Activated naive CD4-positive, alpha-beta T cell treated with anti-CD3 and anti-CD28 coated beads, Interleukin-2, amount 10 ng/mL, durations not matched to agents 7 days and 5 days (primary cell): ENCODE data around the gene TTC36.
"Not testable (repeated sequence)": the region's sequence is repeated elsewhere in the genome, so short reads cannot be mapped to it uniquely, and the experiment has no call there.

ENCODE experiments used
- CTCF ChIA-PET: fragments of 350-600 bp; sonication (Branson Sonifier 250); formaldehyde crosslinking; loops from one replicate; lab custom pipeline; 2021; ENCODE audit warnings: antibody characterized with exemption; lab: Charles Lee
- DNase-seq: peaks from one replicate; pipeline ENCODE4 v3.0.0-alpha.2; 2020
- H3K27ac Mint-ChIP-seq: one replicate; pipeline ENCODE4 v1.8.0; 2021; ENCODE audit warnings: mild to moderate bottlenecking, moderate library complexity, mixed read lengths
- H3K27me3 Mint-ChIP-seq: one replicate; pipeline ENCODE4 v1.8.0; 2021; ENCODE audit warnings: mild to moderate bottlenecking, mixed read lengths
- H3K36me3 Mint-ChIP-seq: one replicate; pipeline ENCODE4 v1.8.0; 2021; ENCODE audit warnings: mixed read lengths
- H3K4me1 Mint-ChIP-seq: one replicate; pipeline ENCODE4 v1.8.0; 2021; ENCODE audit warnings: mixed read lengths
- H3K4me3 Mint-ChIP-seq: one replicate; pipeline ENCODE4 v1.8.0; 2021; ENCODE audit warnings: mild to moderate bottlenecking, moderate library complexity, mixed read lengths
- H3K9me3 Mint-ChIP-seq: one replicate; pipeline ENCODE4 v1.8.0; 2021; ENCODE audit warnings: mixed read lengths

The TTC36 gene

GRCh38 chr11:118527109-118527508, at the start of gene TTC36:
TTC36 (plus strand) TSS chr11:118527474; CDS start chr11:118527495, 21 bp downstream.
- Mint-ChIP-seq H3K36me3 (peaks cover 24% of the 10 kb centered on the region), H3K27ac (peak within 1 kb of the TSS; percentile 60), H3K27me3 (no peaks in the 10 kb centered on the region), H3K4me1 (peaks cover 27% of the 10 kb centered on the region), H3K9me3 (no peaks in the 10 kb centered on the region), H3K4me3 (no peak within 1 kb of the TSS)
- DNase-seq, result no peak
- CTCF ChIA-PET, result interaction anchor here (1.1 kb wide), 1 partner anchor 44 kb away, joined by 3 read pairs; no protein-coding TSS in a partner anchor

DNA sequence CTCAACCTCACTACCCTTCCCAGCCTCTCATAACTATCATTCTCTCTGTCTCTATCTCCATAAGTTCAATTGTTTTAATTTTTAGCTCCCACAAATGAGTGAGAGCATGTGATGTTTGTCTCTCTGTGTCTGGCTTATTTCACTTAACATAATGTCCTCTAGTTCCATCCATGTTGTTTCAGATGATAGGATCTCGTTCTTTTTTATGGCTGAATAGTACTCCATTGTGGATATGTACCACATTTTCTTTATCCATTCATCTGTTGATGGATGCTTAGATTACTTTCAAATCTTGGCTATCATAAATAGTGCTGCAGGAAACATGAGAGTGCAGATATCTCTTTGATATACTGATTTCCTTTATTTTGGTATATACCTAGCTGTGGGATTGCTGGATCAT, 46.0 kb upstream of the TTC36 start:
- CTCF ChIA-PET, DNase-seq, H3K4me1 Mint-ChIP-seq, H3K27me3 Mint-ChIP-seq, H3K9me3 Mint-ChIP-seq, H3K4me3 Mint-ChIP-seq: not testable (repeated sequence)
- Mint-ChIP-seq H3K27ac (peak overlapping the region; percentile 6), H3K36me3 (peaks cover 63% of the 10 kb centered on the region)

GRCh38 chr11:118484405-118484804, 42.9 kb upstream of the TTC36 start:
- DNase-seq, result no peak
- H3K9me3 Mint-ChIP-seq, result no peaks in the 10 kb centered on the region
- H3K36me3 Mint-ChIP-seq, result peaks cover 55% of the 10 kb centered on the region
- no peaks in the 10 kb centered on the region for H3K4me1 Mint-ChIP-seq
- H3K27me3 Mint-ChIP-seq, result no peaks in the 10 kb centered on the region
- H3K27ac Mint-ChIP-seq, result peak overlapping the region; percentile 3
- H3K4me3 Mint-ChIP-seq, result no peak overlapping the region
- CTCF ChIA-PET, result interaction anchor here (0.9 kb wide), 1 partner anchor 16 kb away, joined by 3 read pairs; no protein-coding TSS in a partner anchor

- DNase-seq, result no peak
- no peak overlapping the region for H3K4me3 Mint-ChIP-seq
- H3K36me3 Mint-ChIP-seq, result peaks cover 59% of the 10 kb centered on the region
- H3K9me3 Mint-ChIP-seq, result no peaks in the 10 kb centered on the region
- no peak overlapping the region for H3K27ac Mint-ChIP-seq
- H3K4me1 Mint-ChIP-seq, result no peaks in the 10 kb centered on the region
- H3K27me3 Mint-ChIP-seq, result no peaks in the 10 kb centered on the region
- CTCF ChIA-PET, result no interaction called here
Measured at GRCh38 chr11:118485273-118485672, 42.0 kb upstream of the TTC36 start.

- no peak overlapping the region for H3K4me3 Mint-ChIP-seq
- no peaks in the 10 kb centered on the region for H3K4me1 Mint-ChIP-seq
- peaks cover 50% of the 10 kb centered on the region for H3K36me3 Mint-ChIP-seq
- DNase-seq, result peak; percentile 86
- no peaks in the 10 kb centered on the region for H3K27me3 Mint-ChIP-seq
- H3K27ac Mint-ChIP-seq, result peak overlapping the region; percentile 0
- no peaks in the 10 kb centered on the region for H3K9me3 Mint-ChIP-seq
- CTCF ChIA-PET, result interaction anchor here (0.7 to 1.9 kb wide), 18 partner anchors 16 to 193 kb away, joined by 3 to 10 read pairs (median 4); partner anchors contain the start of gene UBE4A
Measured at GRCh38 chr11:118488480-118489109, 38.7 kb upstream of the TTC36 start.

DNA sequence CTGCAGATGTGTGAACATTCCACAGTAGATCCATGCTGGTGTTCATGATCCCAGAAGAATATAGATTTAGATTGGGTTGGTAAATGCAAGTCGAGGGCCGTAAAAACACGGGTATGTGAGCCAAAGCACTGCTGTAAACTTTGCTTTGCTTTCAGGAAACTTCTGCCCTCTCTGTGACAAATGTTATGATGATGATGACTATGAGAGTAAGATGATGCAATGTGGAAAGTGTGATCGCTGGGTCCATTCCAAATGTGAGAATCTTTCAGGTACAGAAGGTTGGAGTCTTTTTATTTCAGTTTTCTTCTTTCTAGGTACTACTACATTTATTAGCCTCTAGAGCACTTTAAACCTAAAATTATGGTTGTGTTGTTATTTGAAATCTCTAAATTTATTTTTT, 36.2 kb upstream of the TTC36 start:
- CTCF ChIA-PET, result interaction anchor here (0.9 to 1.8 kb wide), 2 partner anchors 117 to 138 kb away, joined by 3 to 5 read pairs; no protein-coding TSS in a partner anchor
- Mint-ChIP-seq H3K27me3 (no peaks in the 10 kb centered on the region), H3K9me3 (no peaks in the 10 kb centered on the region), H3K4me1 (no peaks in the 10 kb centered on the region), H3K4me3 (no peak overlapping the region), H3K36me3 (peaks cover 54% of the 10 kb centered on the region), H3K27ac (no peak overlapping the region)
- DNase-seq, result no peak

GRCh38 chr11:118497831-118498230, 29.4 kb upstream of the TTC36 start:
- Mint-ChIP-seq H3K27ac (no peak overlapping the region), H3K27me3 (no peaks in the 10 kb centered on the region), H3K36me3 (peaks cover 63% of the 10 kb centered on the region), H3K4me1 (no peaks in the 10 kb centered on the region), H3K4me3 (no peak overlapping the region), H3K9me3 (no peaks in the 10 kb centered on the region)
- no peak for DNase-seq
- CTCF ChIA-PET, result no interaction called here

DNA sequence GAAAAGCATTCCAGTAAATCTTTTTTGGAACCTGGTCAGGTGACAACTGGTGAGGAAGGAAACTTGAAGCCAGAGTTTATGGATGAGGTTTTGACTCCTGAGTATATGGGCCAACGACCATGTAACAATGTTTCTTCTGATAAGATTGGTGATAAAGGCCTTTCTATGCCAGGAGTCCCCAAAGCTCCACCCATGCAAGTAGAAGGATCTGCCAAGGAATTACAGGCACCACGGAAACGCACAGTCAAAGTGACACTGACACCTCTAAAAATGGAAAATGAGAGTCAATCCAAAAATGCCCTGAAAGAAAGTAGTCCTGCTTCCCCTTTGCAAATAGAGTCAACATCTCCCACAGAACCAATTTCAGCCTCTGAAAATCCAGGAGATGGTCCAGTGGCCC, 24.1 kb upstream of the TTC36 start:
- no peaks in the 10 kb centered on the region for H3K4me1 Mint-ChIP-seq
- DNase-seq, result no peak
- CTCF ChIA-PET, result no interaction called here
- H3K27ac Mint-ChIP-seq, result no peak overlapping the region
- no peaks in the 10 kb centered on the region for H3K9me3 Mint-ChIP-seq
- H3K36me3 Mint-ChIP-seq, result peaks cover 71% of the 10 kb centered on the region
- H3K4me3 Mint-ChIP-seq, result no peak overlapping the region
- no peaks in the 10 kb centered on the region for H3K27me3 Mint-ChIP-seq

DNA sequence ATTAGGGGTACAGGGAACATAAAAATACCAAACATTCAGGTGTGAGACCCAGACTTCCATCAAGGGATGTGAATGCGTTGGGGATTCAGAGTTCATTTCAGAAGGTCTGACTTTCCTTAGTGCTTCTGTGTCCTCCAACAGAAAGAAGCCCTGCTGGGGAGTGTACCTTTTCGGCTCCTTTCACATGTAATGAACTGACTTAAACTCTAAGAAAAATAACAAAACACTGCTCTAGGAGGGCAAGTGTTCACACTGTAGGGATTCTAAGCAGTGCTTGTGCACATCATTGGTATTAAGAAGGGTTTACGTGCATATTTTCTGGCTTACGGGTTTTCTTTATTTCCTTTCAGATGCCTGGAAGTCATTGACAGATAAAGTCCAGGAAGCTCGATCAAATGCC, 15.7 kb upstream of the TTC36 start:
- Mint-ChIP-seq H3K4me1 (peaks cover 8% of the 10 kb centered on the region), H3K36me3 (peaks cover 48% of the 10 kb centered on the region), H3K27me3 (no peaks in the 10 kb centered on the region), H3K27ac (no peak overlapping the region), H3K9me3 (no peaks in the 10 kb centered on the region), H3K4me3 (no peak overlapping the region)
- CTCF ChIA-PET, result no interaction called here
- no peak for DNase-seq

- Mint-ChIP-seq H3K27me3 (no peaks in the 10 kb centered on the region), H3K4me3 (no peak overlapping the region), H3K36me3 (peaks cover 49% of the 10 kb centered on the region), H3K4me1 (peaks cover 8% of the 10 kb centered on the region), H3K27ac (peak overlapping the region; percentile 79), H3K9me3 (no peaks in the 10 kb centered on the region)
- DNase-seq, result peak; percentile 27
- CTCF ChIA-PET, result no interaction called here
Measured at GRCh38 chr11:118514103-118514502, 13.2 kb upstream of the TTC36 start.

- Mint-ChIP-seq H3K4me3 (no peak overlapping the region), H3K36me3 (peaks cover 51% of the 10 kb centered on the region), H3K27ac (peak overlapping the region; percentile 20), H3K4me1 (peaks cover 2% of the 10 kb centered on the region), H3K9me3 (no peaks in the 10 kb centered on the region), H3K27me3 (no peaks in the 10 kb centered on the region)
- DNase-seq, result no peak
- CTCF ChIA-PET, result no interaction called here
Measured at GRCh38 chr11:118519549-118519948, 7.7 kb upstream of the TTC36 start.

- Mint-ChIP-seq H3K27me3 (no peaks in the 10 kb centered on the region), H3K4me3 (no peak overlapping the region), H3K4me1 (peaks cover 3% of the 10 kb centered on the region), H3K9me3 (no peaks in the 10 kb centered on the region), H3K27ac (no peak overlapping the region), H3K36me3 (peaks cover 46% of the 10 kb centered on the region)
- DNase-seq, result no peak
- CTCF ChIA-PET, result no interaction called here
Measured at GRCh38 chr11:118521892-118522311, 5.4 kb upstream of the TTC36 start.

DNA sequence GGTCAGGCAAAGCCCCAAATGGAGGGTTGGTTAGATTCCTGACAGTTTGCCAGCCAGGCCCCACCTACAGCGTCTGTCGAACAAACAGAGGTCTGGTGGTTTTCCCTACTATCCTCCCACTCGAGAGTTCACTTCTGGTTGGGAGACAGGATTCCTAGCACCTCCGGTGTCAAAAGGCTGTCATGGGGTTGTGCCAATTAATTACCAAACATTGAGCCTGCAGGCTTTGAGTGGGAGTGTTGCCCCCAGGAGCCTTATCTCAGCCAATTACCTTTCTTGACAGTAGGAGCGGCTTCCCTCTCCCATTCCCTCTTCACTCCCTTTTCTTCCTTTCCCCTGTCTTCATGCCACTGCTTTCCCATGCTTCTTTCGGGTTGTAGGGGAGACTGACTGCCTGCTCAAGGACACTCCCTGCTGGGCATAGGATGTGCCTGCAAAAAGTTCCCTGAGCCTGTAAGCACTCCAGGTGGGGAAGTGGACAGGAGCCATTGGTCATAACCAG, 4.7 kb upstream of the TTC36 start:
- Mint-ChIP-seq H3K4me3 (no peak overlapping the region), H3K36me3 (peaks cover 48% of the 10 kb centered on the region), H3K9me3 (no peaks in the 10 kb centered on the region), H3K27me3 (no peaks in the 10 kb centered on the region), H3K4me1 (peaks cover 4% of the 10 kb centered on the region), H3K27ac (no peak overlapping the region)
- DNase-seq, result no peak
- CTCF ChIA-PET, result no interaction called here

DNA sequence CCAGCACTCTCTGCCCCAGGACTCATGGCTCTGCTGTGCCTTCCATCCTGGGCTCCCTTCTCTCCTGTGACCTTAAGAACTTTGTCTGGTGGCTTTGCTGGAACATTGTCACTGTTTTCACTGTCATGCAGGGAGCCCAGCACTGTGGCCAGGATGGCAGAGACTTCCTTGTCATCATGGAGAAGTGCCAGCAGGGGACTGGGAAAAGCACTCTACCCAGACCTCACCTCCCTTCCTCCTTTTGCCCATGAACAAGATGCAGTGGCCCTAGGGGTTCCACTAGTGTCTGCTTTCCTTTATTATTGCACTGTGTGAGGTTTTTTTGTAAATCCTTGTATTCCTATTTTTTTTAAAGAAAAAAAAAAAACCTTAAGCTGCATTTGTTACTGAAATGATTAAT, 2.9 kb upstream of the TTC36 start:
- peaks cover 10% of the 10 kb centered on the region for H3K4me1 Mint-ChIP-seq
- no peak overlapping the region for H3K27ac Mint-ChIP-seq
- no peak overlapping the region for H3K4me3 Mint-ChIP-seq
- H3K27me3 Mint-ChIP-seq, result no peaks in the 10 kb centered on the region
- H3K36me3 Mint-ChIP-seq, result peaks cover 51% of the 10 kb centered on the region
- no peaks in the 10 kb centered on the region for H3K9me3 Mint-ChIP-seq
- no peak for DNase-seq
- CTCF ChIA-PET, result interaction anchor here (1.1 to 1.3 kb wide), 2 partner anchors 34 to 352 kb away, joined by 3 read pairs; no protein-coding TSS in a partner anchor
